GM18526 (cell line): ENCODE data around the gene ELN.

Source experiments
- POLR2A ChIP-seq: IDR thresholded peaks from 3 replicates; pipeline ENCODE4 v1.6.1; 2011; ENCODE audit not compliant: insufficient read length; ENCODE audit errors: extremely low read depth

ELN gene

DNA sequence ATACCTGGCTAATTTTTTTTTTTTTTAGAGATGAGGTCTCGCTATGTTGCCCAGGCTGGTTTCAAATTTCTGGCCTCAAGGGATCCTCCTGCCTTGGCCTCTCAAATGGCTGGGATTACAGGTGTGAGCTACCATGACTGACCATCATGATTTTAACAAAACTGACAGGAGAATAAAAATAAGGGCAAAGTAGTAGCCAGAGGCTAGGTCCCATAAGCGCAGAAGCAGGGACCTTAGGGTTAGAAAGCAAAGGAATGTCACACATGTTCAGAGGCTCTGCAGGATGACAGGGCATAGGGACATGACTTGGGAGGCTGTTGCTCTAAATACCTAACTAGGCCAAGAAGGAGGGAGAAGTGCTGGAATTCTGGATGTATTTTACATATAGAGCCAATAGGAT is 50.5 kb downstream of the ELN start:
- TF ChIP-seq POLR2A = no peak

DNA sequence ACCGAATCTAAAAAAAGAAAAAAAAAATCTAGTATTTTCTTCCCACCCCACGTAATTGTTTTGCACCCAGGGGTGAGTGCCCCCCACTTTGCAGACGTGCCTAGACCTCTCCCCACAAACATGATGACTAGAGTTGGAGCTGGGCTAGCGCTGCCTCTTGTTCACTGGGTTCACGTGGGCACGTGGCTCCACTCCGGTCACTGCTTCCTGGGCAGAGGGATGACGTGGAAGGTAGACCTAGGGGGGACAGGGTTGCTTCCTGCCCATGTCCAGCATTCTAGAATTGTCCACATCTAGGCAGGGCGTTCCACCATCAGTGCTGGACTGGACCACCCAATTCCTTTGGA is 54.8 kb downstream of the ELN start:
- TF ChIP-seq POLR2A = no peak

DNA sequence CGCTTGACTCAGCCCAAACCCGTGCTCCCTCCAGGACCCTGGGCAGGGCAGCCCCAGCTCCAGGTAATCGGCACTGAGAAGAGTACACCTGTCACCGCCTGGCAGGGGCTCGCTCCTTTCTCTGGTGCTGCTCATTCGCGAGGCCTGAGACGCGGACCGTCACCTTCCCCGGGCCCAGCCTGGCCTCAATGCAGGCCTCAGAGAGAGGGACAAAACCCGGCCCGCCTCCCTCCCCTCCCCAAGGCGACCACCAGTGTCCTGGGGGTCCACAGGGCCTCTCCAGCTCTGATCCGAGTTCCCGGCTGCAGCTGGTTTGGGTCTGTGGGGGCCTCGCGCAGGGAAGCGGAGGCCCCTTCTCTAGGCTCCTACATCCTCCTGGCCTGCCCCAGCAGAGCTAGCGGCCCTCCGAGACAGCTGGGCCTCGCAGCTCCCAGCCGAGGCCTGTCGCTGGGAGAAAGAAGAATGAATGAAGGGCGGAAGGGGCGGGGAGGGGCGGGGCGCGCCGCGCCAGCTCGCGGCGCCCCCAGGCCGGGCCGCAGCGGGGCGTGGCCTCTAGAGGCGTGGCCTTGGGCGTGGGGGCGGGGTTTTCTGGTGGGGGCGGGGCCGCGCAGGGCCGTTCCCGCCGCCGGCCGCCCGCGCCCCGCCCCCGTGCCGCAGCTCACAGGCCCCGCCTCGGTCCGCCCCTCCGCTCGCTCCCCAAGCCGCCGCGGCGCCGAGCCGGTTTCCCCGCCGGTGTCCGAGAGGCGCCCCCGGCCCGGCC is 55.3 kb downstream of the ELN start, which contains the start of gene LIMK1:
TSS of gene LIMK1 (plus strand) at position 688 of the 760 bp plus-strand sequence. CDS start 187 bp downstream, outside the sequence.
- peak; percentile 64 for TF ChIP-seq POLR2A

DNA sequence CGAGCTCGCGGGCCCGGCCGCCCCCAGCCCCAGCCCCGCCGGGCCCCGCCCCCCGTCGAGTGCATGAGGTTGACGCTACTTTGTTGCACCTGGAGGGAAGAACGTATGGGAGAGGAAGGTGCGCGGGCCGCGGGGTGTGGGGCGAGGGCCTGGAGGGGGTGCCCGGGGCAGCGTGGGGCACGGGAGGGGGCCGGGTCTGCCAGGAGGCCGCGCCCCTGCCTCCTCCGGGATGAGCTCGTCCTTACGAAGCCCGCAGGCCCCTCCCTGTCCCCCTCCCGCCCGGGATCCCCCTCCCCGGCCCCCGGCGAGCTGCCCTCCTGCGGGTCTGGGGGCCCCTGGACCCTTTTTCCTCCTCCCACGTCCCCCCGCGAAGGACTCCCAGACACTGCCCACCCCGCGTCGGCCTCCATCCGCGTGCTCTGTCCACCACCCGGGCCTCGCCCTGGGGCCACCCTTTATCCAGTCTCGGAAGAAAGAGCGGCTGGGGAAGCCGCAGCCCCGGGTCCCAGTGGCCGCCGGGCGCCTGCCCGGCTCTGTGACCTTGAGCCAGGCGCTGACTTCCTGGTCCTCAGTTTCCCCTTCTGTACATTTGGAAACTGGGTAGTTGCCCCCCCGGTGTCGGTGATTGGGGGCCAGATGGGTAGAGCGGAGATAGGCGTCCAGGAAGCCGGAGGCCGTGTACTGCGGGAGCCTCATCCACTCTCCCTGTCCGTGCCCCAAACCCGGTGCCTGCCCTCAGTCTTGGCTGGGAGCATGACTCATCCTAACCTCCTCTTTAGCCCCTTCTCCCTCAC is 56.2 kb downstream of the ELN start:
- no peak for TF ChIP-seq POLR2A

DNA sequence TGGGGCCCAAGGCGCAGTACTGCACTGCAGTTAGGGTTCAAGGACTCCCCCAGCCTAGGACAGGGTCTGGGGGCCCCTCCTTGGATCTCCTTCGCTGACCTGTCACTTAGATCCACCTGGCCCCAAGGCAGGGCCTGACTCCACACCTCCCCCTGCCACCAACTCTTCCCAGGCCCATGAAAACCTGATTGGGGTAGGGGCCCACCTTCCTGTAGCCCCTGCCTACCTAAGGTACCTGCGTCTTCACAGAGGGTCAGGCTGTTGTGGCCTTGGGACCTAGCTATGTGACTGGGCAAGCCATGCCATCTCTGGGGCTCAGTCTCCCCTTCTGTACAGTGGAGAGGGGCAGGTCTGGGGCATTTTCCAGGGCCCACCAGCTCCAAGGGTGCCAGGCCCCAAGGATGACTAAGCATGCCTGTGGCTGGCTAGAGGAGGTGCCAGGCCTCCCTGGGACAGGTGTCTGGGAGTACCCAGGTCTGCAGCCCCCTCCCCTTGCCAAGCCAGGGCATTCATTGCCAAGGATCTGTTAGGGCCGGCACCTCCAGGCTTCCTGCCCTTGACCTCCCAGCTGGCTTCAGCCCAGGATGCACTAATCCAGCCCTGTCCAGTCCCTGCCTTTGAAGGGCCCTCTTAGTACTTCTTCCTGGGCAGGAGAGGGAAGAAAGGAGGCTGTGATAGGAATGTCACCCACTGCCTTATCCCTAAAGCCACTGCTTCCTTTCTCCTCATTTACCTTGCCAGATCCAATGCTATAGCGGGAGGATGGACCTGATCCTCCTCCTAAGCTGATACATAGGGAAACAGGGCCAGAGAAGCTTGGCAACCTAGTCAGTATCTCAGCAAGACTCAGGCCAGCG is 57.0 kb downstream of the ELN start:
- TF ChIP-seq POLR2A = no peak

DNA sequence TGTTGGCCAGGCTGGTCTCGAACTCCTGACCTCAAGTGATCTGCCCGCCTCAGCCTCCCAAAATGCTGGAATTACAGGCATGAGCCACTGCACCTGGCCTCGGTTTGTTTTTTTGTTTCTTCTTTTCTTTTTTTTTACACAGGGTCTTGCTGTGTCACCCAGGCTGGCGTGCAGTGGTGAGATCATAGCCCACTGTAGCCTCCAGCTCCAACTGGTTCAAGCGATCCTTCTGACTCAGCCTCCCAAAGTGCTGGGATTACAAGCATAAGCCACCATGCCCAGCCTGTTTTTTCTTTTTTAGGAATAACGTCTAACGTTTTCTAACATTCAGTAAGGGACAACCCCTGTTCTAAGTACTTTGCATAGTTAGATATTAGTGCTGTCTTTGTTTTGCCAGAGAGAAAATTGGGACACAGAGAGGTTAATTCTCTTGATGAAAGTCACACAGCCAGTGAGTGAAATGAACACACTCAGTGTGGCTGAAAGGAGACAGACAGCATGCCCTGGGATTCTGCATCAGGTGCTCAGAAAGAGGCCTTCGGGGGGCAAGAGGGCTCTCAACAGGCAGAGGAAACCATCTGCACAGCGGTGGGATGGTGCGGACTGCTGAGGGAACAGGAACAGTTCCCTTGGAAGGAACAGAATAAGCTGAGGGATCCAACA is 59.9 kb downstream of the ELN start:
- TF ChIP-seq POLR2A = no peak

DNA sequence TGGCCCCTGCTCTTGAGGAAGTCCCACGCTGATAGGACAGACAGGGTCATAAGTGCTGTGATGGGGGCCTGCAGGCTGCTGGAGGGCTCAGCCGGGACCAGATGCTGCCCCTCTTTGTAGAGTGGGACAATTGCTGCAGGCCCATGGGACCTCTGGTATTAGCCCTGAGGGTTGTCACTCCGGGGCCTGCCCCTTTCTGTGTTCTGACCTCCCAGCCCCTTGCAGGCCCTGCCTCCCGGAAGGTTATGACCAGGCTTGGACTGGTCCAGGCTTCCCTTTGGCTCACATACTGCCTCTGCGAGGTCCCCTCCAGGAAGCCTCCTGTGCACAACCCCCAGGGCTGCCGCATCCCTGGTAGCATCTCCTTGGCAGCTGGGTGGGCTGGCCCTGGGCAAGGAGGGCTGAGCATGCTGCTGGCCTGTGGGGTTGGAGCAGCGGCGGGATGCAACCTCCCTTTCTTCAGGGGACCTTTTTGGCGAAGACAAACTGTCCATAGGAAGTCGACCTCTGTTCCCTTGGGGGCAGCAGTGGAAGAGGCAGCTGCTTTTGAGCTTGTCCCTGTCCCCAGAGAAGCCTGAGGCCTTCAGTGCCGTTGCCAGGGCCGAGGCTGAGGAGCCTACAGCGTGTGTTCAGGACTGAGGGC is 64.5 kb downstream of the ELN start:
- no peak for TF ChIP-seq POLR2A

DNA sequence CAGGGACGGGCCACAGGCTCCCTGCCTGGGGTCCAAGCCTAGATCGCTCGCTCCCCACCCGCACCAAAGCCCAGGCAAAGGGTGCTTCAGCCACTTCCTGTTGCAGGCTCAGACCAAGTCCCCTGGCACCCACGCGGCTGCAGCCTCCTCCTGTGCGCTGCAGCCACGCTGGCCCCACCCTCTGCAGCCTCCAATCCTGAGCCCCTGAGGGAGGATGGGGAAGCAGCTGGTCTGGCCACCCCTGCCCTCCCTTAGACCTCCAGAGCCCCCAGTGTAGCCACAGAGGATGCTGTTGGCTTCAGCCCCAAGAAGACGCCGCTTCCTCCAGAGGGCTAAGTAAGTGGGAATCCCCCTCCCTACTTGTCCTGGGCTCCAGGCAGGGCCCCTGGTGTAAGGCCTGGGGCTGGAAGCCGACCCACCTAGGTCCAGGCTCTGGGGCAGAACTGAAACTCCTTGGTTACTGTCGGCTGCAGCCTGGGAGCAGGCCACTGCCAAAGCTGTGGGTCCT is 65.0 kb downstream of the ELN start:
- peak; percentile 70 for TF ChIP-seq POLR2A

DNA sequence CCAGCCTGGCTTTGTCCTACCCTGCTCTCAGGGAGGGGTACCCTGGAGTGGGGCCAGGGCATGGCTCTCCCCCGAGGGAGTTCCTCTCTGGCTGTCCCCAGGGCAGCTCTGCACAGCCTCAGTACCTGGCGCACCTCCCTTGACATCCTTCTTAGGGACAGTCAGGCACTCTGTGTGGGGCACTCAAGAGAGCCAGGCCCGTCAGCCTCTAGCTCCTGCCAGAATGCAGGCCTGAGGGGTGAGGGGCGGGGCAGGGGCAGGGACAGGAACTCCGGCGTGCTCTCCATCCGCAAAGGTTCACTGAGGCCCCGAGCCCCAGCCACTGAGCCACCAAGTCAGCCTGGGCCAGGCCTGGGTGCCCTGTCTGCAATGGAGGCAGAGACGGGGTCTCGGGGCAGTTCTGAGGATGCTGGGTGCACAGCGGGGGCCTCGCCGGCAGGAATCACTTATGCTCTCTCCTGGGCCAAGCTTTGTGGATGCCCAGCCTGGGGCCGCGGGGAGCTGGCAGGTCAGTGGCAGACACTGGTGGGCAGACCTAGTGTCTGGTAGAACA is 65.8 kb downstream of the ELN start:
- no peak for TF ChIP-seq POLR2A

DNA sequence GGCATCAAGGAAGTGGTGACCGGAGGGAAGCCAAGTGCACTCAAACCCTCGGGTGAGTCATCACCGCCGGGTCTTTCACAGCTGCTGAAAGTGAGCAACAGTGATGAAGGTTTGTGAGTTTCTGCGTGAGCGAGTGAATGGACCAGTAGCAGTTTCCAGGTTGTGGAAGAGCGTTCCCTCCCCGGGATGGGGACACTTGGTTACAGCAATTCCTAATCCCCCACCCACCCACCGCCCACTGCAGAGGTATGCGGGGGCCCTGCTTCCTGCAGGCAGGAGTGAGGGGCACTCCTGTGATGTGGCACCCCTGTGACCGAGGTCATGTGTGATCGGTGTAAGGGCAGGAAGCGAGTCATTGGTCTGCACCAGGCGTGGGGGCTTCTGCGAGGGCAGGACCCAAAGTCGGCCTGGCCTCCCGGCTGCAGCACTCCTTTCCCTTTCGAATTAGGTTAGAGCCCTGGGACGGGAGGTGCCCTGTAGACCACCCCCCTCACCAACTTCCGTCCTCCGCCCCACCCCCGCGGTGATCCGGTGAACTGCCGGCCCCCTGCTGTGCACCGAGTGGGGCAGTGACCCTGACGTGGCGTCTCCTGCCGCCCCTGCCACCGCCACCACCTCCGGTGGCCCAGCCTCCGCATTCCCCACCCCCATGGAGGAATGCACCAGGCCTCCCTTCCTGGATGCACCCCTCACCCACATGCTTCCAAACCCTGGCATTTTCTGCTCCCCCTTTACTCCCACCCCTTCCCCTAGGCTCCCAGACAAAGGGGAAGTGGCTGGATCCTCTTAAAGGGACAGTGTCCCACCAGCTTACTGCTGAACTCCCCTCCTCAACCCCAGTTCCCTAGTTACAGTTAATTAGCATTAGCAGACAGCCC is 66.5 kb downstream of the ELN start:
- TF ChIP-seq POLR2A = peak; percentile 45

DNA sequence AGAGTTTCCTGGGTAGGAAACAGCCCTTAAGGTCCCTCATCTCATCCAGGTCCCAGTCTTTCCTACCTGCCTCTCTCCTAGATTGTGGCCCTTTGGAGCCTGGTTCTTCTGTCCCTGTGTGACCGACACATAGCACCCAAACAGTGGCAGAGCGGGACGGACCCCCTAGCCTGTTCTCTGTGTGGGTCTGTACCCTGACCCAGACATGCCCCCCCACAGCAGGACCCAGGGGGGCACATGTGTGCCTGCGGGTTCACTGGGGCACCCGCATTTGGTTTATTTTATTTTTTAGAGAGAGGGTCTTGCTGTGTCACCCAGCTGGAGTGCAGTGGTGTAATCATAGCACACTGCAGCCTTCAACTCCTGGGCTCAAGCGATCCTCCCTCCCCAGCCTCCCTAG is 67.2 kb downstream of the ELN start:
- no peak for TF ChIP-seq POLR2A

DNA sequence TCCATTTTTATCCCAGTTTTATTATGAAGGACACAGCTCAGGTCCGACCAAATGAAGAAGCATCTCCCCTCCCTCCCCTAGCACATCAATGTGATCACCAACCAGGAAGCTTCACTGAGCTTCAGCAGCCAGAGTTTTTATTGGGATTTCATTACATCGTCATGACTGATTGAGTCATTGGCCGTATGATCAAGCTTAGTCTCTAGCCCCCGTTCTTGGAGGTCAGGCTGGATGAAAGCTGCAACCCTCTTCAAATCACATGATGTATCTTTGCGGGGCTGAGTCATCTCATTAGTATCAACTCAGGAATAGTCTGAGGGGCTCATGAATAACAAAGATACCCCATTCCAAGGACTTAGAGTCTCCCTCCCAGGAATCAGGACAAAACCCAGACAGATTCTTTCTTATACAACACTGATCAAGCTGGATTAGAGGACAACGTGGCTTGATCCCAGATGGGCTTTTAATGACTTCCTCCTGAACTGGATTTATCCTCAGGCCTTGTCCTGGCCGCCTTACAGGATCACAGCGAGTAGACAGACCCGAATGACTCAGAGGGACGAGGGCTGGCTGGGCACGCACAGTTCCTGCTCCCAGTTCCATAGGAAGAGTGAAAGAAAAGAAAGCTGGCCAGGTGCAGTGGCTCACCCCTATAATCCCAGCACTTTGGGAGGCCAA is 70.1 kb downstream of the ELN start:
- TF ChIP-seq POLR2A = no peak

DNA sequence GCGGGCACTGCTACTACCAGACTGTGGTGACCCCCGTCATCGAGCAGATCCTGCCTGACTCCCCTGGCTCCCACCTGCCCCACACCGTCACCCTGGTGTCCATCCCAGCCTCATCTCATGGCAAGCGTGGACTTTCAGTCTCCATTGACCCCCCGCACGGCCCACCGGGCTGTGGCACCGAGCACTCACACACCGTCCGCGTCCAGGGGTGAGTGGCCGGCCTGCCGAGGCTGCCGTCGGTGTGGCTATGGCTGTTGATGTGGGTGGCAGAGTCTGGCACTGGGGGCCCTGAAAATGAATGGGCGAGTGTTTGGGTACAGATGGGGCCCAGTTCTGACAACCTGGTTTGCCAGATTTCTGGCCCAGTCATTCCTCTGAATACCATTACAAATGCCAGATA is 71.1 kb downstream of the ELN start:
- TF ChIP-seq POLR2A = no peak
